DND-41 (cell line): ENCODE data around the gene SMAGP.
"Not testable (repeated sequence)": the region's sequence is repeated elsewhere in the genome, so short reads cannot be mapped to it uniquely, and the experiment has no call there.

Experiments used
- ATAC-seq: fragments of 200-7000 bp; cut with Tn5 transposase; 3 replicates; pipeline ENCODE4 v1.9.1; 2021; ENCODE audit warnings: low read depth; ENCODE audit not compliant: insufficient read depth
- DNase-seq: peaks from one replicate; pipeline ENCODE4 v3.0.0-alpha.2; 2020
- H2AFZ ChIP-seq: 2 replicates; pipeline ENCODE4 v1.6.0; 2012; ENCODE audit warnings: low read depth, low read length
- H3K27ac ChIP-seq: 2 replicates; pipeline ENCODE4 v1.5.1; 2012; ENCODE audit warnings: low read length, inconsistent platforms
- H3K27me3 ChIP-seq: fragments of 200-600 bp; sonication (generic); 2 replicates; pipeline ENCODE4 v1.6.0; 2012; ENCODE audit warnings: low read length, mild to moderate bottlenecking, inconsistent platforms; ENCODE audit not compliant: insufficient read depth, poor library complexity
- H3K36me3 ChIP-seq: 2 replicates; pipeline ENCODE4 v1.5.1; 2012; ENCODE audit warnings: low read length, inconsistent platforms; ENCODE audit not compliant: insufficient read depth
- H3K4me1 ChIP-seq: 2 replicates; pipeline ENCODE4 v1.5.1; 2012; ENCODE audit warnings: mild to moderate bottlenecking, low read length; ENCODE audit not compliant: insufficient read depth
- H3K4me2 ChIP-seq: 2 replicates; pipeline ENCODE4 v1.6.0; 2012; ENCODE audit warnings: mild to moderate bottlenecking, moderate library complexity, low read length, inconsistent platforms; ENCODE audit not compliant: insufficient read depth
- H3K4me3 ChIP-seq, 2 experiments: fragments of 200-600 bp in 1 of 2; shearing (Covaris generic) in 1 of 2; 2 replicates each; pipeline ENCODE4 v1.5.1; 2012 to 2016; ENCODE audit warnings: inconsistent platforms in 2 of 2, low read length in 2 of 2, mild to moderate bottlenecking in 2 of 2, low read depth in 1 of 2, moderate library complexity in 1 of 2
- H3K79me2 ChIP-seq: 2 replicates; pipeline ENCODE4 v1.6.0; 2012; ENCODE audit warnings: low read length, inconsistent platforms; ENCODE audit not compliant: insufficient read depth
- H3K9ac ChIP-seq: 2 replicates; pipeline ENCODE4 v1.6.0; 2012; ENCODE audit warnings: low read depth, mild to moderate bottlenecking, inconsistent platforms, low read length, moderate library complexity
- H3K9me3 ChIP-seq: 2 replicates; pipeline ENCODE4 v1.5.1; 2012; ENCODE audit warnings: low read length, moderate library complexity, mild to moderate bottlenecking, inconsistent platforms; ENCODE audit not compliant: insufficient read depth, severe bottlenecking
- H4K20me1 ChIP-seq: 2 replicates; pipeline ENCODE4 v1.6.0; 2012; ENCODE audit warnings: low read length; ENCODE audit not compliant: insufficient read depth
- CTCF ChIP-seq: IDR thresholded peaks from 2 replicates; pipeline ENCODE4 v1.5.1; 2012; ENCODE audit warnings: borderline replicate concordance, low read length, moderate library complexity, mild to moderate bottlenecking; ENCODE audit not compliant: poor library complexity, severe bottlenecking; ENCODE audit errors: extremely low read depth
- EZH2 ChIP-seq: IDR thresholded peaks from 3 replicates; pipeline ENCODE4 v1.6.1; 2012; ENCODE audit warnings: borderline replicate concordance, low read depth, mild to moderate bottlenecking, moderate library complexity, low read length, inconsistent platforms; ENCODE audit not compliant: severe bottlenecking

The SMAGP gene

GRCh38 chr12:51270067-51270950 lies at the start of gene SMAGP:
Gene SMAGP, minus strand, starts transcription at chr12:51270415. Its CDS starts 1,137 bp downstream, at chr12:51269278.
- Histone ChIP-seq H3K4me3 (peak within 1 kb of the TSS; percentile 61 to 68), H4K20me1 (no peaks in the 10 kb centered on the region), H3K4me1 (peaks cover 29% of the 10 kb centered on the region), H3K4me2 (peak within 1 kb of the TSS; percentile 84), H3K79me2 (no peaks in the 10 kb centered on the region), H2AFZ (peak within 1 kb of the TSS; percentile 82), H3K9ac (peak within 1 kb of the TSS; percentile 73), H3K27me3 (no peaks in the 10 kb centered on the region), H3K27ac (peak within 1 kb of the TSS; percentile 62), H3K36me3 (peaks cover 3% of the 10 kb centered on the region; the same call in 1 of the 2 replicates), H3K9me3 (no peaks in the 10 kb centered on the region)
- peak; percentile 77 for DNase-seq
- no peak for TF ChIP-seq EZH2
- peak; percentile 28 for TF ChIP-seq CTCF
- ATAC-seq = peak; percentile 80

GRCh38 chr12:51318846-51319599 lies 48.8 kb upstream of the SMAGP start:
- H3K27ac ChIP-seq = peak overlapping the region; percentile 75
- no peak for TF ChIP-seq CTCF
- TF ChIP-seq EZH2 = no peak
- H3K36me3 ChIP-seq = no peaks in the 10 kb centered on the region
- H3K9ac ChIP-seq = peak overlapping the region; percentile 27; the same call in 1 of the 2 replicates
- H3K79me2 ChIP-seq = peaks cover 15% of the 10 kb centered on the region
- H3K4me2 ChIP-seq = peak overlapping the region; percentile 51
- DNase-seq (peak; percentile 60), ATAC-seq (peak; percentile 76)
- no peaks in the 10 kb centered on the region for H4K20me1 ChIP-seq
- peak overlapping the region; percentile 49 for H2AFZ ChIP-seq
- H3K4me1 ChIP-seq = peaks cover 63% of the 10 kb centered on the region
- no peak overlapping the region for H3K4me3 ChIP-seq
- H3K9me3 ChIP-seq = no peaks in the 10 kb centered on the region
- no peaks in the 10 kb centered on the region for H3K27me3 ChIP-seq

GRCh38 chr12:51318057-51318806 lies 48.0 kb upstream of the SMAGP start:
- H3K4me1 ChIP-seq = peaks cover 55% of the 10 kb centered on the region
- not testable (repeated sequence) for H3K27me3 ChIP-seq, DNase-seq, H3K36me3 ChIP-seq, H3K9ac ChIP-seq, ATAC-seq, H4K20me1 ChIP-seq, H3K79me2 ChIP-seq, H3K9me3 ChIP-seq, H3K4me3 ChIP-seq
- H3K27ac ChIP-seq = peak overlapping the region; percentile 75
- H2AFZ ChIP-seq = peak overlapping the region; percentile 49; the same call in 1 of the 2 replicates
- peak overlapping the region; percentile 51 for H3K4me2 ChIP-seq
